GM19328 (cell line): ENCODE results near the gene TCERG1L.
"Not testable (repeated sequence)": the region's sequence is repeated elsewhere in the genome, so short reads cannot be mapped to it uniquely, and the experiment has no call there.

Source experiments
- ATAC-seq: cut with Tn5 transposase; IDR thresholded peaks from one replicate; pipeline ENCODE4 v1.9.1; 2021; ENCODE audit warnings: mild to moderate bottlenecking, moderate library complexity; ENCODE audit not compliant: unreplicated experiment

TCERG1L gene

GRCh38 chr10:131091682-131092081 lies 219.8 kb downstream of the TCERG1L start:
- no peak for ATAC-seq

- ATAC-seq = no peak
Measured at GRCh38 chr10:131090761-131091661, 220.5 kb downstream of the TCERG1L start.

GRCh38 chr10:131089861-131090260 lies 221.7 kb downstream of the TCERG1L start:
- no peak for ATAC-seq

- ATAC-seq = no peak
Measured at GRCh38 chr10:131089150-131089549, 222.4 kb downstream of the TCERG1L start.

GRCh38 chr10:131088619-131089018 lies 222.9 kb downstream of the TCERG1L start:
- no peak for ATAC-seq

GRCh38 chr10:131087464-131088215 lies 223.9 kb downstream of the TCERG1L start:
- ATAC-seq = no peak

GRCh38 chr10:131086511-131086910 lies 225.0 kb downstream of the TCERG1L start:
- ATAC-seq = no peak

- ATAC-seq = no peak
Measured at GRCh38 chr10:131086094-131086493, 225.4 kb downstream of the TCERG1L start.

- no peak for ATAC-seq
Measured at GRCh38 chr10:131085091-131085860, 226.2 kb downstream of the TCERG1L start.

GRCh38 chr10:131084791-131085090 lies 226.8 kb downstream of the TCERG1L start:
- no peak for ATAC-seq

- ATAC-seq = no peak
Measured at GRCh38 chr10:131083915-131084790, 227.4 kb downstream of the TCERG1L start.

GRCh38 chr10:131082991-131083481 lies 228.5 kb downstream of the TCERG1L start:
- no peak for ATAC-seq

- ATAC-seq = no peak
Measured at GRCh38 chr10:131082201-131082850, 229.2 kb downstream of the TCERG1L start.

- ATAC-seq = no peak
Measured at GRCh38 chr10:131081786-131082185, 229.7 kb downstream of the TCERG1L start.

GRCh38 chr10:131081376-131081775 lies 230.1 kb downstream of the TCERG1L start:
- no peak for ATAC-seq

- no peak for ATAC-seq
Measured at GRCh38 chr10:131080571-131080970, 230.9 kb downstream of the TCERG1L start.

GRCh38 chr10:131079314-131079713 lies 232.2 kb downstream of the TCERG1L start:
- no peak for ATAC-seq

GRCh38 chr10:131078882-131079280 lies 232.6 kb downstream of the TCERG1L start:
- not testable (repeated sequence) for ATAC-seq

- no peak for ATAC-seq
Measured at GRCh38 chr10:131078131-131078881, 233.2 kb downstream of the TCERG1L start.
